Peyer's patch (tissue), 4 donors: ENCODE data around the gene MAN2A1. TPM values are rescaled to one million over a fixed set of nuclear protein-coding genes. Genes with fewer than 3 reads are reported as not detected.
"Not testable (repeated sequence)": the region's sequence is repeated elsewhere in the genome, so short reads cannot be mapped to it uniquely, and the experiment has no call there.

Experiments
- DNase-seq, 3 donors: peaks; one replicate each; pipeline ENCODE4 v3.0.0-alpha.2; 2017 to 2019
- H3K27ac ChIP-seq, 4 donors: fragments of 200-600 bp; sonication (generic); one replicate each; pipeline ENCODE4 v1.5.1; 2016 to 2019
- H3K27me3 ChIP-seq, 2 donors: fragments of 200-600 bp; sonication (generic); one replicate each; pipeline ENCODE4 v1.5.1; 2019
- H3K36me3 ChIP-seq, 3 donors: fragments of 200-600 bp; sonication (generic); one replicate each; pipeline ENCODE4 v1.5.1; 2016 to 2019
- H3K4me1 ChIP-seq, 4 donors: fragments of 200-600 bp; sonication (generic); one replicate each; pipeline ENCODE4 v1.5.1; 2016 to 2019
- H3K4me3 ChIP-seq, 4 donors: fragments of 200-600 bp; sonication (generic); 1 replicate in 3 of 4; 2 replicates in 1 of 4; pipeline ENCODE4 v1.5.1; 2016 to 2019; ENCODE audit warnings: mild to moderate bottlenecking in 1 of 4
- H3K9me3 ChIP-seq, 4 donors: fragments of 200-600 bp; sonication (generic); one replicate each; pipeline ENCODE4 v1.5.1; 2016 to 2019; ENCODE audit warnings: mild to moderate bottlenecking in 1 of 4
- POLR2A ChIP-seq, 2 donors: fragments of 450-650 bp; IDR thresholded peaks; one replicate each; pipeline ENCODE4 v1.5.1; 2017; ENCODE audit warnings: antibody characterized with exemption in 2 of 2, mild to moderate bottlenecking in 2 of 2, moderate library complexity in 2 of 2
- total RNA-seq, 4 donors: library from RNA; depleted of rRNA; stranded (reverse); fragments of >200 nt; gene quantifications; one replicate each; pipeline ENCODE4 v1.1.0, GENCODE V29; 2016
- TF ChIP-seq, protein P1 (sequence below), 6 experiments: fragments of 450-650 bp in 4 of 6; fragments of 200-600 bp in 2 of 6; sonication (generic) in 1 of 6; IDR thresholded peaks; one replicate each; pipeline ENCODE4 v1.5.1; 2017 to 2019; ENCODE audit warnings: antibody characterized with exemption in 6 of 6, mild to moderate bottlenecking in 3 of 6, moderate library complexity in 1 of 6

Gene MAN2A1
- total RNA-seq, 4 donors from 2014 or later: 52.8 to 112 (median 95.3) TPM

DNA sequence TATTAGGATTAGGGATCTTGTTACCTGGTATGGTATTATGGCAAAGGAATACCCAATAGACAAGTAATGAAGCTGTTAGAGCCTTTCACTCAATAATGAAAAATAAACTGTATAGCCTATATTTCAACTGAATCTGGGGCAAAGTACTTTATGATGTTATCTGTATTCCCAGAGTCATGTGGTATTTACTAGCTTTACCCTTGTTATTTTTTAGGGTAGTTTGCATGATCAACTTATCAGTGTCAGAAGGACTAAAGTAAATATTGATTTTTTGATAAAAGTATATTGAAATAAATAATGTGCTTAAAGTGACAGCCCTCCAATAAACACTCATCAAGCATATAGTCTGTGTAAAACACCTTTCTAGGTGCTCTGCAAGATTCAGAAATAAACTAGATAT, 64.6 kb downstream of the MAN2A1 start:
- DNase-seq: no peak
- Histone ChIP-seq H3K4me1 (peaks cover 0 to 5% (median 3%) of the 10 kb centered on the region in 4 donors), H3K9me3 (no peaks in the 10 kb centered on the region), H3K27ac (no peak overlapping the region), H3K27me3 (no peaks in the 10 kb centered on the region), H3K36me3 (peaks cover 0 to 12% (median 0%) of the 10 kb centered on the region in 3 donors), H3K4me3 (no peak overlapping the region)
- no peak for TF ChIP-seq POLR2A (IDR thresholded peaks at IDR 0.05)
- TF ChIP-seq, protein P1, sequence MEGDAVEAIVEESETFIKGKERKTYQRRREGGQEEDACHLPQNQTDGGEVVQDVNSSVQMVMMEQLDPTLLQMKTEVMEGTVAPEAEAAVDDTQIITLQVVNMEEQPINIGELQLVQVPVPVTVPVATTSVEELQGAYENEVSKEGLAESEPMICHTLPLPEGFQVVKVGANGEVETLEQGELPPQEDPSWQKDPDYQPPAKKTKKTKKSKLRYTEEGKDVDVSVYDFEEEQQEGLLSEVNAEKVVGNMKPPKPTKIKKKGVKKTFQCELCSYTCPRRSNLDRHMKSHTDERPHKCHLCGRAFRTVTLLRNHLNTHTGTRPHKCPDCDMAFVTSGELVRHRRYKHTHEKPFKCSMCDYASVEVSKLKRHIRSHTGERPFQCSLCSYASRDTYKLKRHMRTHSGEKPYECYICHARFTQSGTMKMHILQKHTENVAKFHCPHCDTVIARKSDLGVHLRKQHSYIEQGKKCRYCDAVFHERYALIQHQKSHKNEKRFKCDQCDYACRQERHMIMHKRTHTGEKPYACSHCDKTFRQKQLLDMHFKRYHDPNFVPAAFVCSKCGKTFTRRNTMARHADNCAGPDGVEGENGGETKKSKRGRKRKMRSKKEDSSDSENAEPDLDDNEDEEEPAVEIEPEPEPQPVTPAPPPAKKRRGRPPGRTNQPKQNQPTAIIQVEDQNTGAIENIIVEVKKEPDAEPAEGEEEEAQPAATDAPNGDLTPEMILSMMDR (IDR thresholded peaks at IDR 0.05): no peak

DNA sequence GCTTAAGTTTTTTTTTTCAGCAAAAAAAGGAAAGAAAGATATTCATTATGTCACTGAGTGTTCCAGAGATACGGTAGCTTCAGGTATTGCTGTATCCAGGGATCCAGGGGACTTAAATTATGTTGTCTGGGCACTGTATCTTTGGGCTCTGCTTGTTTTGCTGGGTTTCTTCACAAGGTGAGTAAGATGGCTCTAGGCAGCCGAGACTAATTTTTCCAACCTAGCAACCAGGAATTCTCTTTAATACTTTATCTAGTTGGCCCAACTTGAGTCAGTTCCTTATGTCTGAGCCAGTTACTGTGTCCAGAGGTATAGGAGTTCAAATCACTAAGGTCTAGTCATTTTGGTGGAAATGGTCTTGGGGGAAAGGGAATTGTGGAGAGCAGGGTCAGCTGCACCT, 66.0 kb downstream of the MAN2A1 start:
- H3K4me1 ChIP-seq: peaks cover 0 to 8% (median 3%) of the 10 kb centered on the region in 4 donors
- H3K27me3 ChIP-seq: no peaks in the 10 kb centered on the region
- TF ChIP-seq, protein P1 (IDR thresholded peaks at IDR 0.05): no peak
- no peak for TF ChIP-seq POLR2A (IDR thresholded peaks at IDR 0.05)
- DNase-seq: no peak
- H3K36me3 ChIP-seq: peaks cover 0 to 12% (median 0%) of the 10 kb centered on the region in 3 donors
- H3K4me3 ChIP-seq: no peak overlapping the region
- H3K9me3 ChIP-seq: no peaks in the 10 kb centered on the region
- H3K27ac ChIP-seq: no peak overlapping the region

DNA sequence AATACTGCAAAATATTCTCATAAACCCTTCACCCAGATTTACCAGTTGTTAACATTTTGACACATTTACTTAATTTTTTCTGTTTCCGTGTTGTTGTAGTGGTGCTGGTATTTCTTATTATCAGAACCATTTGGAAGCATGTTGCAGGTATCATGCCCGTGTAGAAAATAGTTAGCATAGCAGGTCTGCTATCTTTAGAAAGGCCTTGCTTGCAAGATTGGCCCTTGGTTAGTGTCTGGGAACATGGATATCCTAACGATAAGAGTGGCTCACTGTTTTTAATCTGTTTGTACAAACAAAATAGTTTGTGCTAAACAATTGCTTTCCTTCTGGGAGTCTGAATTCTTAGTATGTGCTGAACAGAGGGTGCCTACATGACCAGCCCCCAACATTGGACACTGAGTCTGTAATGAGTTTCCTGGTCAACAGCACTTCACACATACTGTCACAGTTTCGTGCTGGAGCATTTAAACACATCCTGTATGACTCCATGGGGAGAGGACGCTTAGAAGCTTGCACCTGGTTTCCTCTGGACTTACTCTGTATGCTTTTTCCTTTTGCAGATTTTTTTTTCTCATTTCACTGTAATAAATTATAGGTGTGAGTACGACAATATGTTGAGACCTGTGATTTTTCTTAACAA, 66.9 kb downstream of the MAN2A1 start:
- Histone ChIP-seq H3K27me3 (no peaks in the 10 kb centered on the region), H3K36me3 (peaks cover 0 to 12% (median 0%) of the 10 kb centered on the region in 3 donors), H3K4me1 (peaks cover 0 to 8% (median 3%) of the 10 kb centered on the region in 4 donors), H3K4me3 (no peak overlapping the region), H3K27ac (no peak overlapping the region), H3K9me3 (no peaks in the 10 kb centered on the region)
- TF ChIP-seq POLR2A (IDR thresholded peaks at IDR 0.05): no peak
- TF ChIP-seq, protein P1 (IDR thresholded peaks at IDR 0.05): no peak
- DNase-seq: no peak

DNA sequence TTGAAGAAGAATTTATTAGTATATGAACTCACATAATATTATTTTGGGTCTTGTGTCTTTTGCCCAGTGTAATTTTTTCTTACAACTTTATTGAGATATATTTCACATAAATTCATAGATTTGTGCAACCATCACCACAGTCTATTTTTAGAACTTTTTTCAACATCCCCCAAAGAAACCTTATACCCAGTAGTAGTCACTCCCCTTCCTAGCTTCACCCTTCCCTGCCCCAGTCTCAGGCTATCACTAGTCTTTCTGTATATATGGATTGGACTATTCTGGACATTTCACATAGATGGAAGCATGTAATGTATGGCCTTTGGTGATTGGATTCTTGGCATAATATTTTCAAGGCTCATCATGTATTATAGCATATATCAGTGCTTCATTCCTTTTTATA, 67.8 kb downstream of the MAN2A1 start:
- H3K4me1 ChIP-seq: peaks cover 0 to 8% (median 3%) of the 10 kb centered on the region in 4 donors
- no peak overlapping the region for H3K4me3 ChIP-seq
- H3K27me3 ChIP-seq: no peaks in the 10 kb centered on the region
- no peak for DNase-seq
- peaks cover 0 to 15% (median 0%) of the 10 kb centered on the region in 3 donors for H3K36me3 ChIP-seq
- no peaks in the 10 kb centered on the region for H3K9me3 ChIP-seq
- TF ChIP-seq POLR2A (IDR thresholded peaks at IDR 0.05): no peak
- TF ChIP-seq, protein P1 (IDR thresholded peaks at IDR 0.05): no peak
- no peak overlapping the region for H3K27ac ChIP-seq

DNA sequence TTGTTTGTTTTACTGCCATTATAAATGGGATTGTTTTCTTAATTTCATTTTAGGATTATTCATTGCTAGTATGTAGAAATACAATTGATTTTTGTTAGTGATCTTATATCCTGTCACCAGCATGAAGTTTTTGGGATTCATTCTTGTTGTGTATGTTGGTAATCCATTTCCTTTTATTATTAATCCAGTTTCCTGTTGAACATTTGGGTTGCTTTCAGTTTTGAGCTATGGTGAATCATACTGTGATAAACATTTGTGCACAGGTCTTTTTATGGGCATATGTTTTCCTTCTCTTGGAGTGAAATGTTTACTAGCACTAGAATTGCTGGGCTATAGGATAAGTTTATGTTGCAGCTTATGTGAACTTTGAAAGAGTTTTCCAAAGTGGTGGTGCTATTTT, 69.6 kb downstream of the MAN2A1 start:
- peaks cover 0 to 8% (median 3%) of the 10 kb centered on the region in 4 donors for H3K4me1 ChIP-seq
- no peak overlapping the region for H3K27ac ChIP-seq
- H3K4me3 ChIP-seq: no peak overlapping the region
- peaks cover 0 to 25% (median 0%) of the 10 kb centered on the region in 3 donors for H3K36me3 ChIP-seq
- no peak for DNase-seq
- no peaks in the 10 kb centered on the region for H3K27me3 ChIP-seq
- TF ChIP-seq, protein P1 (IDR thresholded peaks at IDR 0.05): no peak
- TF ChIP-seq POLR2A (IDR thresholded peaks at IDR 0.05): no peak
- H3K9me3 ChIP-seq: no peaks in the 10 kb centered on the region

DNA sequence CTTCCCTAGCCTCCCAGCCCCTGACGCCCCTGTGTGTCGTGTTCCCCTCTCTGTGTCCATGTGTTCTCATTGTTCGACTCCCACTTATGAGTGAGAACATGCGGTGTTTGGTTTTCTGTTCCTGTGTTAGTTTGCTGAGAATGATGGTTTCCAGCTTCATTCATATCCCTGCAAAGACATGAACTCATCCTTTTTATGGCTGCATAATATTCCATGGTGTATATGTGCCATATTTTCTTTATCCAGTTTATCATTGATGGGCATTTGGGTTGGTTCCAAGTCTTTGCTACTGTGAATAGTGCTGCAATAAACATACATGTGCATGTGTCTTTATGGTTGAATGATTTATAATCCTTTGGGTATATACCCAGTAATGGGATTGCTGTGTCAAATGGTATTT, 70.4 kb downstream of the MAN2A1 start:
- H3K27me3 ChIP-seq, H3K4me1 ChIP-seq, DNase-seq, H3K4me3 ChIP-seq, H3K27ac ChIP-seq, H3K9me3 ChIP-seq: not testable (repeated sequence)
- peaks cover 0 to 25% (median 0%) of the 10 kb centered on the region in 3 donors for H3K36me3 ChIP-seq
